ENCODE data around the gene QPRT.

DNA sequence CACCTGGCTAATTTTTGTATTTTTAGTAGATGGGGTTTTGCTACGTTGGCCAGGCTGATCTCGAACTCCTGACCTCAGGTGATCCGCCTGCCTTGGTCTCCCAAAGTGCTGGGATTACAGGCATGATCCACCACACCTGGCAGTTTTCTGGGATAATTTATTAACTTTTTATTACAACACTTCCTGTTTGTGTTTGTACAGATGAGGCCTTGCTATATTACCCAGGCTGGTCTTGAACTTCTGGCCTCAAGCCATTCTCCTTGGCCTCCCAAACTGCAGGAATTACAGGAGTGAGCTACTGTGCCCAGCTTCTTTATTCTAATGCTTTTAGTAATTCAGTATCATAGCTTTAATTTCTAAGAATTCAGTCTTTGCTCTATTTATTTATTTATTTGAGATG lies 32.0 kb upstream of the QPRT start:
- TF ChIP-seq CTCF (conservative IDR thresholded peaks at IDR 0.05; ENCODE audit: low read depth in 2 of 2) (no peak), EZH2 (IDR thresholded peaks at IDR 0.05; ENCODE audit: low read depth, unreplicated experiment) (no peak), POLR2AphosphoS5 (IDR thresholded peaks at IDR 0.05; ENCODE audit: low read depth) (no peak), CREB1 (CRISPR knock-in tag; IDR thresholded peaks at IDR 0.05; ENCODE audit: low read depth) (no peak), JUNB (IDR thresholded peaks at IDR 0.05; ENCODE audit: unreplicated experiment) (no peak), ZNF331 (CRISPR knock-in tag; IDR thresholded peaks at IDR 0.05; ENCODE audit: low read depth) (no peak), NANOG (IDR thresholded peaks at IDR 0.05; ENCODE audit: borderline replicate concordance) (no peak), ZNF114 (CRISPR knock-in tag; IDR thresholded peaks at IDR 0.05) (no peak), STAT1 (IDR thresholded peaks at IDR 0.05; ENCODE audit: unreplicated experiment) (no peak), EZH2phosphoT487 (IDR thresholded peaks at IDR 0.05; ENCODE audit: unreplicated experiment) (no peak)
- TF ChIP-seq, protein P1, sequence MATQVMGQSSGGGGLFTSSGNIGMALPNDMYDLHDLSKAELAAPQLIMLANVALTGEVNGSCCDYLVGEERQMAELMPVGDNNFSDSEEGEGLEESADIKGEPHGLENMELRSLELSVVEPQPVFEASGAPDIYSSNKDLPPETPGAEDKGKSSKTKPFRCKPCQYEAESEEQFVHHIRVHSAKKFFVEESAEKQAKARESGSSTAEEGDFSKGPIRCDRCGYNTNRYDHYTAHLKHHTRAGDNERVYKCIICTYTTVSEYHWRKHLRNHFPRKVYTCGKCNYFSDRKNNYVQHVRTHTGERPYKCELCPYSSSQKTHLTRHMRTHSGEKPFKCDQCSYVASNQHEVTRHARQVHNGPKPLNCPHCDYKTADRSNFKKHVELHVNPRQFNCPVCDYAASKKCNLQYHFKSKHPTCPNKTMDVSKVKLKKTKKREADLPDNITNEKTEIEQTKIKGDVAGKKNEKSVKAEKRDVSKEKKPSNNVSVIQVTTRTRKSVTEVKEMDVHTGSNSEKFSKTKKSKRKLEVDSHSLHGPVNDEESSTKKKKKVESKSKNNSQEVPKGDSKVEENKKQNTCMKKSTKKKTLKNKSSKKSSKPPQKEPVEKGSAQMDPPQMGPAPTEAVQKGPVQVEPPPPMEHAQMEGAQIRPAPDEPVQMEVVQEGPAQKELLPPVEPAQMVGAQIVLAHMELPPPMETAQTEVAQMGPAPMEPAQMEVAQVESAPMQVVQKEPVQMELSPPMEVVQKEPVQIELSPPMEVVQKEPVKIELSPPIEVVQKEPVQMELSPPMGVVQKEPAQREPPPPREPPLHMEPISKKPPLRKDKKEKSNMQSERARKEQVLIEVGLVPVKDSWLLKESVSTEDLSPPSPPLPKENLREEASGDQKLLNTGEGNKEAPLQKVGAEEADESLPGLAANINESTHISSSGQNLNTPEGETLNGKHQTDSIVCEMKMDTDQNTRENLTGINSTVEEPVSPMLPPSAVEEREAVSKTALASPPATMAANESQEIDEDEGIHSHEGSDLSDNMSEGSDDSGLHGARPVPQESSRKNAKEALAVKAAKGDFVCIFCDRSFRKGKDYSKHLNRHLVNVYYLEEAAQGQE (IDR thresholded peaks at IDR 0.05; ENCODE audit: unreplicated experiment): no peak
- TF ChIP-seq, protein P2, sequence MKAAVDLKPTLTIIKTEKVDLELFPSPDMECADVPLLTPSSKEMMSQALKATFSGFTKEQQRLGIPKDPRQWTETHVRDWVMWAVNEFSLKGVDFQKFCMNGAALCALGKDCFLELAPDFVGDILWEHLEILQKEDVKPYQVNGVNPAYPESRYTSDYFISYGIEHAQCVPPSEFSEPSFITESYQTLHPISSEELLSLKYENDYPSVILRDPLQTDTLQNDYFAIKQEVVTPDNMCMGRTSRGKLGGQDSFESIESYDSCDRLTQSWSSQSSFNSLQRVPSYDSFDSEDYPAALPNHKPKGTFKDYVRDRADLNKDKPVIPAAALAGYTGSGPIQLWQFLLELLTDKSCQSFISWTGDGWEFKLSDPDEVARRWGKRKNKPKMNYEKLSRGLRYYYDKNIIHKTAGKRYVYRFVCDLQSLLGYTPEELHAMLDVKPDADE (IDR thresholded peaks at IDR 0.05): no peak
- TF ChIP-seq, protein P3, sequence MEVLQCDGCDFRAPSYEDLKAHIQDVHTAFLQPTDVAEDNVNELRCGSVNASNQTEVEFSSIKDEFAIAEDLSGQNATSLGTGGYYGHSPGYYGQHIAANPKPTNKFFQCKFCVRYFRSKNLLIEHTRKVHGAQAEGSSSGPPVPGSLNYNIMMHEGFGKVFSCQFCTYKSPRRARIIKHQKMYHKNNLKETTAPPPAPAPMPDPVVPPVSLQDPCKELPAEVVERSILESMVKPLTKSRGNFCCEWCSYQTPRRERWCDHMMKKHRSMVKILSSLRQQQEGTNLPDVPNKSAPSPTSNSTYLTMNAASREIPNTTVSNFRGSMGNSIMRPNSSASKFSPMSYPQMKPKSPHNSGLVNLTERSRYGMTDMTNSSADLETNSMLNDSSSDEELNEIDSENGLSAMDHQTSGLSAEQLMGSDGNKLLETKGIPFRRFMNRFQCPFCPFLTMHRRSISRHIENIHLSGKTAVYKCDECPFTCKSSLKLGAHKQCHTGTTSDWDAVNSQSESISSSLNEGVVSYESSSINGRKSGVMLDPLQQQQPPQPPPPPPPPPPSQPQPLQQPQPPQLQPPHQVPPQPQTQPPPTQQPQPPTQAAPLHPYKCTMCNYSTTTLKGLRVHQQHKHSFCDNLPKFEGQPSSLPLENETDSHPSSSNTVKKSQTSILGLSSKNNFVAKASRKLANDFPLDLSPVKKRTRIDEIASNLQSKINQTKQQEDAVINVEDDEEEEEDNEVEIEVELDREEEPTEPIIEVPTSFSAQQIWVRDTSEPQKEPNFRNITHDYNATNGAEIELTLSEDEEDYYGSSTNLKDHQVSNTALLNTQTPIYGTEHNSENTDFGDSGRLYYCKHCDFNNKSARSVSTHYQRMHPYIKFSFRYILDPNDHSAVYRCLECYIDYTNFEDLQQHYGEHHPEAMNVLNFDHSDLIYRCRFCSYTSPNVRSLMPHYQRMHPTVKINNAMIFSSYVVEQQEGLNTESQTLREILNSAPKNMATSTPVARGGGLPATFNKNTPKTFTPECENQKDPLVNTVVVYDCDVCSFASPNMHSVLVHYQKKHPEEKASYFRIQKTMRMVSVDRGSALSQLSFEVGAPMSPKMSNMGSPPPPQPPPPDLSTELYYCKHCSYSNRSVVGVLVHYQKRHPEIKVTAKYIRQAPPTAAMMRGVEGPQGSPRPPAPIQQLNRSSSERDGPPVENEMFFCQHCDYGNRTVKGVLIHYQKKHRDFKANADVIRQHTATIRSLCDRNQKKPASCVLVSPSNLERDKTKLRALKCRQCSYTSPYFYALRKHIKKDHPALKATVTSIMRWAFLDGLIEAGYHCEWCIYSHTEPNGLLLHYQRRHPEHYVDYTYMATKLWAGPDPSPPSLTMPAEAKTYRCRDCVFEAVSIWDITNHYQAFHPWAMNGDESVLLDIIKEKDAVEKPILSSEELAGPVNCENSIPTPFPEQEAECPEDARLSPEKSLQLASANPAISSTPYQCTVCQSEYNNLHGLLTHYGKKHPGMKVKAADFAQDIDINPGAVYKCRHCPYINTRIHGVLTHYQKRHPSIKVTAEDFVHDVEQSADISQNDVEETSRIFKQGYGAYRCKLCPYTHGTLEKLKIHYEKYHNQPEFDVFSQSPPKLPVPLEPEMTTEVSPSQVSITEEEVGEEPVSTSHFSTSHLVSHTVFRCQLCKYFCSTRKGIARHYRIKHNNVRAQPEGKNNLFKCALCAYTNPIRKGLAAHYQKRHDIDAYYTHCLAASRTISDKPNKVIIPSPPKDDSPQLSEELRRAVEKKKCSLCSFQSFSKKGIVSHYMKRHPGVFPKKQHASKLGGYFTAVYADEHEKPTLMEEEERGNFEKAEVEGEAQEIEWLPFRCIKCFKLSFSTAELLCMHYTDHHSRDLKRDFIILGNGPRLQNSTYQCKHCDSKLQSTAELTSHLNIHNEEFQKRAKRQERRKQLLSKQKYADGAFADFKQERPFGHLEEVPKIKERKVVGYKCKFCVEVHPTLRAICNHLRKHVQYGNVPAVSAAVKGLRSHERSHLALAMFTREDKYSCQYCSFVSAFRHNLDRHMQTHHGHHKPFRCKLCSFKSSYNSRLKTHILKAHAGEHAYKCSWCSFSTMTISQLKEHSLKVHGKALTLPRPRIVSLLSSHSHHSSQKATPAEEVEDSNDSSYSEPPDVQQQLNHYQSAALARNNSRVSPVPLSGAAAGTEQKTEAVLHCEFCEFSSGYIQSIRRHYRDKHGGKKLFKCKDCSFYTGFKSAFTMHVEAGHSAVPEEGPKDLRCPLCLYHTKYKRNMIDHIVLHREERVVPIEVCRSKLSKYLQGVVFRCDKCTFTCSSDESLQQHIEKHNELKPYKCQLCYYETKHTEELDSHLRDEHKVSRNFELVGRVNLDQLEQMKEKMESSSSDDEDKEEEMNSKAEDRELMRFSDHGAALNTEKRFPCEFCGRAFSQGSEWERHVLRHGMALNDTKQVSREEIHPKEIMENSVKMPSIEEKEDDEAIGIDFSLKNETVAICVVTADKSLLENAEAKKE (CRISPR knock-in tag; IDR thresholded peaks at IDR 0.05): no peak

Measured in GM23338 (cell line).